ENCODE data around the gene CRKL. TPM values are rescaled to one million over a fixed set of nuclear protein-coding genes. Genes with fewer than 3 reads are reported as not detected.

Gene CRKL
- total RNA-seq, 1 experiment from 2014 or later: 69.9 TPM

GRCh38 chr22:20987375-20987774 lies 70.2 kb downstream of the CRKL start:
- intact Hi-C loops (cut with micrococcal nuclease; ENCODE audit: unreplicated experiment): no loop called here
- Mint-ChIP-seq H3K4me3 (ENCODE audit: low read depth, unreplicated experiment) (no peak overlapping the region), H3K9me3 (ENCODE audit: low read depth, unreplicated experiment) (no peaks in the 10 kb centered on the region), H3K36me3 (ENCODE audit: insufficient read depth, unreplicated experiment) (peaks cover 13% of the 10 kb centered on the region), H3K4me1 (ENCODE audit: low read depth, unreplicated experiment) (no peaks in the 10 kb centered on the region), H3K27ac (ENCODE audit: unreplicated experiment) (no peak overlapping the region), H3K27me3 (ENCODE audit: unreplicated experiment) (no peaks in the 10 kb centered on the region)
- DNase-seq: no peak
- TF ChIP-seq CTCF (IDR thresholded peaks at IDR 0.05; ENCODE audit: unreplicated experiment): no peak
- BruUV-seq (replicated peaks): no TSS peak
- CTCF ChIA-PET: interaction anchor here (0.7 kb wide), 1 partner anchor 28 kb away, joined by 4 read pairs; no protein-coding TSS in a partner anchor

GRCh38 chr22:20988573-20989322 lies 71.5 kb downstream of the CRKL start:
- intact Hi-C loops (cut with micrococcal nuclease; ENCODE audit: unreplicated experiment): no loop called here
- Mint-ChIP-seq H3K36me3 (ENCODE audit: insufficient read depth, unreplicated experiment) (peaks cover 15% of the 10 kb centered on the region), H3K27me3 (ENCODE audit: unreplicated experiment) (no peaks in the 10 kb centered on the region), H3K9me3 (ENCODE audit: low read depth, unreplicated experiment) (no peaks in the 10 kb centered on the region), H3K4me3 (ENCODE audit: low read depth, unreplicated experiment) (no peak overlapping the region), H3K27ac (ENCODE audit: unreplicated experiment) (no peak overlapping the region), H3K4me1 (ENCODE audit: low read depth, unreplicated experiment) (no peaks in the 10 kb centered on the region)
- CTCF ChIA-PET: no interaction called here
- no TSS peak for BruUV-seq (replicated peaks)
- TF ChIP-seq CTCF (IDR thresholded peaks at IDR 0.05; ENCODE audit: unreplicated experiment): no peak
- no peak for DNase-seq

GRCh38 chr22:20989323-20990138 lies 72.3 kb downstream of the CRKL start:
- Mint-ChIP-seq H3K9me3 (ENCODE audit: low read depth, unreplicated experiment) (no peaks in the 10 kb centered on the region), H3K36me3 (ENCODE audit: insufficient read depth, unreplicated experiment) (peaks cover 17% of the 10 kb centered on the region), H3K4me1 (ENCODE audit: low read depth, unreplicated experiment) (no peaks in the 10 kb centered on the region), H3K27me3 (ENCODE audit: unreplicated experiment) (no peaks in the 10 kb centered on the region), H3K27ac (ENCODE audit: unreplicated experiment) (no peak overlapping the region), H3K4me3 (ENCODE audit: low read depth, unreplicated experiment) (no peak overlapping the region)
- DNase-seq: no peak
- no TSS peak for BruUV-seq (replicated peaks)
- intact Hi-C loops (cut with micrococcal nuclease; ENCODE audit: unreplicated experiment): no loop called here
- TF ChIP-seq CTCF (IDR thresholded peaks at IDR 0.05; ENCODE audit: unreplicated experiment): no peak
- CTCF ChIA-PET: no interaction called here

- no peak overlapping the region for H3K27ac Mint-ChIP-seq (ENCODE audit: unreplicated experiment)
- DNase-seq: no peak
Measured at GRCh38 chr22:20990184-20991180, 73.3 kb downstream of the CRKL start.

More at GRCh38 chr22:20990184-20991180, 73.3 kb downstream of the CRKL start:
- H3K4me3 Mint-ChIP-seq (ENCODE audit: low read depth, unreplicated experiment): no peak overlapping the region
- H3K27me3 Mint-ChIP-seq (ENCODE audit: unreplicated experiment): no peaks in the 10 kb centered on the region
- no TSS peak for BruUV-seq (replicated peaks)
- CTCF ChIA-PET: no interaction called here
- no peaks in the 10 kb centered on the region for H3K4me1 Mint-ChIP-seq (ENCODE audit: low read depth, unreplicated experiment)
- intact Hi-C loops (cut with micrococcal nuclease; ENCODE audit: unreplicated experiment): no loop called here
- H3K36me3 Mint-ChIP-seq (ENCODE audit: insufficient read depth, unreplicated experiment): peaks cover 22% of the 10 kb centered on the region
- H3K9me3 Mint-ChIP-seq (ENCODE audit: low read depth, unreplicated experiment): no peaks in the 10 kb centered on the region
- no peak for TF ChIP-seq CTCF (IDR thresholded peaks at IDR 0.05; ENCODE audit: unreplicated experiment)
